CD4-positive, alpha-beta T cell (primary cell): ENCODE results near the gene FADS1. TPM values are rescaled to one million over a fixed set of nuclear protein-coding genes. Genes with fewer than 3 reads are reported as not detected.

ENCODE experiments used
- ATAC-seq: fragments of 200-7000 bp; cut with Tn5 transposase; one replicate; pipeline ENCODE4 v1.10.0; 2022; ENCODE audit warnings: mild to moderate bottlenecking; ENCODE audit not compliant: poor library complexity
- CTCF ChIA-PET: fragments of 350-600 bp; sonication (Branson Sonifier 250); formaldehyde crosslinking; loops from one replicate; lab custom pipeline; 2021; ENCODE audit warnings: antibody characterized with exemption, inconsistent platforms; lab: Charles Lee
- POLR2A ChIA-PET: fragments of 350-600 bp; sonication (Branson Sonifier 250); formaldehyde crosslinking; loops from one replicate; lab custom pipeline; 2021; ENCODE audit warnings: antibody characterized with exemption, inconsistent platforms; lab: Charles Lee
- DNase-seq, 14 experiments: peaks; one replicate each; pipeline ENCODE4 v3.0.0-alpha.2; 2013 to 2020; ENCODE audit warnings: mixed read lengths in 2 of 14
- H3K27ac ChIP-seq, 2 donors: one replicate each; pipeline versions ENCODE4 v1.5.1 to v1.7.0; 2013; ENCODE audit warnings: low read length in 2 of 2, low read depth in 1 of 2, mild to moderate bottlenecking in 1 of 2
- H3K27me3 ChIP-seq, 2 experiments: 1 replicate in 1 of 2; 2 replicates in 1 of 2; pipeline versions ENCODE4 v1.6.1 to v1.7.0; 2013; ENCODE audit warnings: low read length in 2 of 2, control low read depth in 1 of 2, mild to moderate bottlenecking in 1 of 2, moderate library complexity in 1 of 2; ENCODE audit not compliant: insufficient read depth in 2 of 2, control insufficient read depth in 1 of 2
- H3K36me3 ChIP-seq: one replicate; pipeline ENCODE4 v1.6.1; 2013; ENCODE audit warnings: low read length, control low read depth; ENCODE audit not compliant: insufficient read depth
- H3K4me1 ChIP-seq: one replicate; pipeline ENCODE4 v1.6.1; 2013; ENCODE audit warnings: low read length, control low read depth; ENCODE audit not compliant: insufficient read depth
- H3K4me3 ChIP-seq: one replicate; pipeline ENCODE4 v1.5.1; 2013; ENCODE audit warnings: mild to moderate bottlenecking, low read length, moderate library complexity
- H3K9me3 ChIP-seq, 2 experiments: 1 replicate in 1 of 2; 2 replicates in 1 of 2; pipeline versions ENCODE4 v1.6.1 to v1.7.0; 2013; ENCODE audit warnings: low read length in 2 of 2, mild to moderate bottlenecking in 2 of 2, control low read depth in 1 of 2, moderate library complexity in 1 of 2; ENCODE audit not compliant: control insufficient read depth in 1 of 2, insufficient read depth in 1 of 2
- H3K27ac Mint-ChIP-seq: one replicate; pipeline ENCODE4 v1.8.0; 2020; ENCODE audit warnings: mixed read lengths
- H3K27me3 Mint-ChIP-seq: one replicate; pipeline ENCODE4 v1.8.0; 2021; ENCODE audit warnings: mixed read lengths
- H3K36me3 Mint-ChIP-seq: one replicate; pipeline ENCODE4 v1.8.0; 2021; ENCODE audit warnings: low read depth, mixed read lengths
- H3K4me1 Mint-ChIP-seq: one replicate; pipeline ENCODE4 v1.8.0; 2021; ENCODE audit warnings: low read depth, mixed read lengths
- H3K4me3 Mint-ChIP-seq: one replicate; pipeline ENCODE4 v1.8.0; 2020; ENCODE audit warnings: mild to moderate bottlenecking, mixed read lengths
- H3K9me3 Mint-ChIP-seq: one replicate; pipeline ENCODE4 v1.8.0; 2020; ENCODE audit warnings: mixed read lengths
- intact Hi-C, 2 experiments: fragments of 100-400 bp; cut with DNase I in 1 of 2; cut with micrococcal nuclease in 1 of 2; formaldehyde crosslinking; loops; one replicate each; pipeline versions ENCODE4 v1.15.1 to v1.9.0; 2023 to 2025; cut with DNase I, micrococcal nuclease
- total RNA-seq, 174 experiments: library from RNA in 2 of 174; stranded (reverse) in 2 of 174; gene quantifications; one replicate each; pipeline ENCODE4 v1.2.3 and lab custom pipeline; 2021 to 2026
- TF ChIP-seq, protein P1 (sequence below): fragments of 200-600 bp; IDR thresholded peaks from one replicate; pipeline ENCODE4 v1.8.0; 2022; ENCODE audit warnings: antibody characterized with exemption, mild to moderate bottlenecking

The FADS1 gene
- total RNA-seq, 2 experiments from 2014 or later = 0.56 to 0.77 TPM

DNA sequence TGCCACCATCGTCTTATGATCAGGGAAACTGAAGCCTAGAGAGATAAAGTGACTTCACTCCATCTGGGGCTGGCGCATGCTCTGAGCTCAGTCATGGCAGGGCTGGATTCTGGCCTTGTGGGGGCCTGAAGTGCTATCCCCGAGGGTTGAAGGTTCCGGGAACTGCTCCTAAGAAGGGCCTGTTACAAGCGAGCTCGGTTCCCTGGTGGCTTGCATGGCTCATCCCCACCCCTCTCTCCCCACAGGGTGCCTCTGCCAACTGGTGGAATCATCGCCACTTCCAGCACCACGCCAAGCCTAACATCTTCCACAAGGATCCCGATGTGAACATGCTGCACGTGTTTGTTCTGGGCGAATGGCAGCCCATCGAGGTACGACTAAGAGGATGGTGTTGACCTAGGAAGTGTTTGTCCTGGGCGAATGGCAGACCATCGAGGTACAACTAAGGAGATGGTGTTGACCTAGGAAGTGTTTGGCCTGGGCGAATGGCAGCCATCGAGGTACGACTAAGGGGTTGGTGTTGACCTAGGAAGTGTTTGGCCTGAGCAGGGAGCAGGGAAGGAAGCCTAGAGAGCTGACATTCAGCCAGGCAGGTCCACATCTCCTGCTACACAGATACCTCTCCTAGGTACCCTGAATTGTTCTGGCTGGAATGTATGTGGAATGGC is 31.2 kb upstream of the FADS1 start:
- no peaks in the 10 kb centered on the region for H3K9me3 ChIP-seq
- POLR2A ChIA-PET = no interaction called here
- no peak overlapping the region for H3K27ac Mint-ChIP-seq
- no peak overlapping the region for H3K27ac ChIP-seq
- intact Hi-C loops = no loop called here
- H3K36me3 ChIP-seq = no peaks in the 10 kb centered on the region
- H3K4me3 Mint-ChIP-seq = no peak overlapping the region
- H3K27me3 Mint-ChIP-seq = no peaks in the 10 kb centered on the region
- no peaks in the 10 kb centered on the region for H3K36me3 Mint-ChIP-seq
- no peaks in the 10 kb centered on the region for H3K4me1 Mint-ChIP-seq
- H3K4me1 ChIP-seq = no peaks in the 10 kb centered on the region
- no peak overlapping the region for H3K4me3 ChIP-seq
- no peak for DNase-seq
- no peak for ATAC-seq
- CTCF ChIA-PET = no interaction called here
- no peaks in the 10 kb centered on the region for H3K27me3 ChIP-seq
- TF ChIP-seq, protein P1, sequence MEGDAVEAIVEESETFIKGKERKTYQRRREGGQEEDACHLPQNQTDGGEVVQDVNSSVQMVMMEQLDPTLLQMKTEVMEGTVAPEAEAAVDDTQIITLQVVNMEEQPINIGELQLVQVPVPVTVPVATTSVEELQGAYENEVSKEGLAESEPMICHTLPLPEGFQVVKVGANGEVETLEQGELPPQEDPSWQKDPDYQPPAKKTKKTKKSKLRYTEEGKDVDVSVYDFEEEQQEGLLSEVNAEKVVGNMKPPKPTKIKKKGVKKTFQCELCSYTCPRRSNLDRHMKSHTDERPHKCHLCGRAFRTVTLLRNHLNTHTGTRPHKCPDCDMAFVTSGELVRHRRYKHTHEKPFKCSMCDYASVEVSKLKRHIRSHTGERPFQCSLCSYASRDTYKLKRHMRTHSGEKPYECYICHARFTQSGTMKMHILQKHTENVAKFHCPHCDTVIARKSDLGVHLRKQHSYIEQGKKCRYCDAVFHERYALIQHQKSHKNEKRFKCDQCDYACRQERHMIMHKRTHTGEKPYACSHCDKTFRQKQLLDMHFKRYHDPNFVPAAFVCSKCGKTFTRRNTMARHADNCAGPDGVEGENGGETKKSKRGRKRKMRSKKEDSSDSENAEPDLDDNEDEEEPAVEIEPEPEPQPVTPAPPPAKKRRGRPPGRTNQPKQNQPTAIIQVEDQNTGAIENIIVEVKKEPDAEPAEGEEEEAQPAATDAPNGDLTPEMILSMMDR = no peak
- no peaks in the 10 kb centered on the region for H3K9me3 Mint-ChIP-seq

DNA sequence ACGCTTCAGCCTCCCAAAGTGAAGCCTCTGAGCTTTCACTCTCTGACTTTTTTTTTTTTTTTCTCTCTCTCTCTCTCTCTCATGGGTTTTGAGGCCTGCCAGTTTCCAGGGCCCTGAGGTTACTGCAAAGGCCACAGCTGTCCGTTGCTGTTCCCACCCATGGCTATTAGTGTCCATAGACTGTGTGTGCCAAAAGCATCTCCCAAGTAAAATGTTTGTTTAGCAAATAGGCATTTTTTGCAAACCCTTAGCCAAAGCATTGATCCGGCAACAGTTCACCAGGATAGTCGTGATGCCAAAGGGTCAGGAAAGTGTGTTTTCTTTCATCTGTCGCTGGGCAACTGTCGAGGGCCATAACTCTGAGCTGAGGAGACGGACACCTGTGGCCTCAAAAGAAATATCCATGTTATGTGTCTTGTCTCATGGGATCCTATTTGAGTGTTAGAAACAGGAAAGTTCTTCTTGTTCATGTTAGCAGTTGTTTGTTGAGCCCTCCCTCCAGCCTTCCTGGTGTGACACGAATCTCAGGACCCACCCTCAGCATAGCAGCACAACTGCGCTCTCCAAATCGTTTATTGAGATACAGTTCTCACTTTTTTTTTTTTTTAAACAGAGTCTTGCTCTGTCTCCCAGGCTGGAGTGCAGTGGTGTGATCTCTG is 29.7 kb upstream of the FADS1 start:
- intact Hi-C loops = no loop called here
- ATAC-seq = no peak
- ChIA-PET POLR2A (no interaction called here), CTCF (no interaction called here)
- Histone ChIP-seq H3K27ac (no peak overlapping the region), H3K9me3 (no peaks in the 10 kb centered on the region), H3K4me3 (no peak overlapping the region), H3K27me3 (no peaks in the 10 kb centered on the region), H3K36me3 (no peaks in the 10 kb centered on the region), H3K4me1 (no peaks in the 10 kb centered on the region)
- H3K4me3 Mint-ChIP-seq = no peak overlapping the region
- no peaks in the 10 kb centered on the region for H3K4me1 Mint-ChIP-seq
- H3K27ac Mint-ChIP-seq = no peak overlapping the region
- no peaks in the 10 kb centered on the region for H3K9me3 Mint-ChIP-seq
- TF ChIP-seq, protein P1 = no peak
- DNase-seq = no peak
- H3K36me3 Mint-ChIP-seq = no peaks in the 10 kb centered on the region
- H3K27me3 Mint-ChIP-seq = no peaks in the 10 kb centered on the region

DNA sequence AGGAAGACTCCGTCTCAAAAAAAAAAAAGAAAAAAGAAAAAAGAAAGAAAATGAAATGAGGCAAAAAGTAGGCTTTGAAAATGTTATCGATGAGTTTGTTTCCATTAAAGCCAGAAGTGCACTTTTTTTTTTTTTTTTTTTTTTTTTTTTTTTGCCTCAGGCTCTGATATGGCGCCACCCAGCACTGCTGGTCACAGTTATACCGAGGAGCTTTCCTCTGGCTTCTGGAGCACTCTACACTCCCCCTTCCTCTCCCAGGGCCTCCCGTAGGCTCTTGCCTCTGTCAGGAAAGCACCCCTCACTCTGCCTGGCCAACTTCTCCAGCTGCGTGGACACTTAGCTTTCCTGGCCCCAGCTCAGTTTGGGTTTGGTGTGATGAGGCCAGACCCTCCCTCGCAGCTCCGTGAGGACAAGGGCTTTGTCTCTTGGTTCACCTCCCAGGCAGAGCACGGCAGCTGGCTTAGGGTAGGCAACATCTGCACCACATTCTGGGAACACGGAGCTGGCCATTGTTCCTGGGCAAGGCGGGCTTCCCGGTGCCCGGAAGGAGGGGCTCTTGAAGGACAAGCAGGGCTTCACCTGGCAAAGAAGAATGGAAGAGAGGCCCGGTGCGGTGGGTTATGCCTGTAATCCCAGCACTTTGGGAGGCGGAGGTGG is 28.2 kb upstream of the FADS1 start:
- intact Hi-C loops = no loop called here
- Histone ChIP-seq H3K36me3 (no peaks in the 10 kb centered on the region), H3K4me3 (no peak overlapping the region), H3K4me1 (no peaks in the 10 kb centered on the region), H3K27me3 (no peaks in the 10 kb centered on the region), H3K9me3 (no peaks in the 10 kb centered on the region), H3K27ac (no peak overlapping the region)
- ATAC-seq = no peak
- Mint-ChIP-seq H3K27me3 (no peaks in the 10 kb centered on the region), H3K9me3 (no peaks in the 10 kb centered on the region), H3K27ac (no peak overlapping the region), H3K36me3 (no peaks in the 10 kb centered on the region), H3K4me1 (no peaks in the 10 kb centered on the region), H3K4me3 (no peak overlapping the region)
- TF ChIP-seq, protein P1 = no peak
- ChIA-PET CTCF (no interaction called here), POLR2A (no interaction called here)
- no peak for DNase-seq
